SK-N-SH (cell line): ENCODE results near the gene REEP3. TPM values are rescaled to one million over a fixed set of nuclear protein-coding genes. Genes with fewer than 3 reads are reported as not detected.

Experiments
- CTCF ChIA-PET: fragments of 300-600, 350-600 bp; formaldehyde crosslinking; extraction: SDS; loops from one replicate; lab custom pipeline; 2021; lab: Yijun Ruan, JAX
- POLR2A ChIA-PET: fragments of 350-600 bp; sonication (Branson Sonifier 250); formaldehyde crosslinking; extraction: SDS; loops from one replicate; lab custom pipeline; 2020; ENCODE audit warnings: antibody characterized with exemption, inconsistent platforms; lab: Yijun Ruan, JAX
- DNase-seq: peaks from one replicate; pipeline ENCODE4 v3.0.0; 2012
- H2AFZ ChIP-seq: fragments of 200-600 bp; sonication (generic); 2 replicates; pipeline ENCODE4 v1.8.1; 2016; ENCODE audit warnings: antibody characterized with exemption, mild to moderate bottlenecking, low read depth
- H3F3A ChIP-seq: fragments of 200-600 bp; sonication (generic); replicated peaks from 2 replicates; pipeline ENCODE3; 2016; ENCODE audit warnings: antibody characterized with exemption, mild to moderate bottlenecking; ENCODE audit not compliant: insufficient read depth
- H3K27ac ChIP-seq, 2 experiments: fragments of 200-500 bp in 1 of 2; fragments of 200-600 bp in 1 of 2; sonication (Bioruptor generic) in 1 of 2; sonication (generic), shearing (Covaris generic) in 1 of 2; 2 replicates each; pipeline versions ENCODE4 v1.5.1 to v1.6.1; 2014 to 2016; ENCODE audit warnings: low read depth in 2 of 2, inconsistent platforms in 1 of 2, low read length in 1 of 2, mild to moderate bottlenecking in 1 of 2, mixed read lengths in 1 of 2
- H3K27me3 ChIP-seq: fragments of 200-600 bp; sonication (generic), shearing (Covaris generic); 2 replicates; pipeline ENCODE4 v1.6.1; 2016; ENCODE audit warnings: mixed run types; ENCODE audit not compliant: insufficient read depth
- H3K36me3 ChIP-seq, 2 experiments: fragments of 200-500 bp in 1 of 2; fragments of 200-600 bp in 1 of 2; sonication (Bioruptor generic) in 1 of 2; sonication (generic) in 1 of 2; replicated peaks in 1 of 2; 2 replicates each; pipeline versions ENCODE3 to v1.5.1; 2014 to 2016; ENCODE audit warnings: low read length in 1 of 2, mild to moderate bottlenecking in 1 of 2; ENCODE audit not compliant: insufficient read depth in 2 of 2, control insufficient read depth in 1 of 2
- H3K4me1 ChIP-seq, 2 experiments: fragments of 200-500 bp in 1 of 2; fragments of 200-600 bp in 1 of 2; sonication (Bioruptor generic) in 1 of 2; sonication (generic), shearing (Covaris generic) in 1 of 2; 2 replicates each; pipeline versions ENCODE4 v1.5.1 to v1.6.1; 2014 to 2016; ENCODE audit warnings: low read depth in 1 of 2, low read length in 1 of 2, mixed run types in 1 of 2; ENCODE audit not compliant: insufficient read depth in 2 of 2, control insufficient read depth in 1 of 2
- H3K4me2 ChIP-seq: fragments of 200-600 bp; sonication (generic), shearing (Covaris generic); 2 replicates; pipeline ENCODE4 v1.6.1; 2017; ENCODE audit warnings: mixed run types
- H3K4me3 ChIP-seq, 2 experiments: fragments of 200-500 bp in 1 of 2; fragments of 200-600 bp in 1 of 2; sonication (Bioruptor generic) in 1 of 2; sonication (generic), shearing (Covaris generic) in 1 of 2; 2 replicates each; pipeline versions ENCODE4 v1.5.1 to v1.8.1; 2014 to 2016; ENCODE audit warnings: low read depth in 2 of 2, inconsistent platforms in 1 of 2, low read length in 1 of 2, mild to moderate bottlenecking in 1 of 2, mixed read lengths in 1 of 2, moderate library complexity in 1 of 2
- H3K79me2 ChIP-seq: fragments of 200-600 bp; sonication (generic); 2 replicates; pipeline ENCODE4 v1.8.1; 2017; ENCODE audit warnings: mild to moderate bottlenecking; ENCODE audit not compliant: insufficient read depth
- H3K9ac ChIP-seq: fragments of 200-600 bp; sonication (generic); 2 replicates; pipeline ENCODE4 v1.6.1; 2017; ENCODE audit warnings: mixed run types
- H3K9me2 ChIP-seq: fragments of 200-600 bp; sonication (generic); 2 replicates; pipeline ENCODE4 v1.6.1; 2017; ENCODE audit warnings: mixed run types
- H3K9me3 ChIP-seq: fragments of 200-600 bp; sonication (generic); 2 replicates; pipeline ENCODE4 v1.6.1; 2017; ENCODE audit warnings: mixed run types, mild to moderate bottlenecking, moderate library complexity
- H4K20me1 ChIP-seq: fragments of 200-600 bp; sonication (generic); 2 replicates; pipeline ENCODE4 v1.6.1; 2017; ENCODE audit warnings: mild to moderate bottlenecking, mixed run types; ENCODE audit not compliant: insufficient read depth
- CHD2 ChIP-seq: fragments of 150-350 bp; IDR thresholded peaks from 2 replicates; pipeline ENCODE4 v1.6.1; 2018; ENCODE audit warnings: low read length; ENCODE audit not compliant: partially characterized antibody
- ELF1 ChIP-seq: IDR thresholded peaks from 2 replicates; pipeline ENCODE4 v1.4.0; 2012
- EP300 ChIP-seq, 2 experiments: IDR thresholded peaks; 2 replicates each; pipeline versions ENCODE4 v1.4.0 to v1.6.1; 2012; ENCODE audit warnings: borderline replicate concordance in 1 of 2, low read depth in 1 of 2, low read length in 1 of 2
- EZH2phosphoT487 ChIP-seq: fragments of 200-600 bp; sonication (generic); IDR thresholded peaks from 2 replicates; pipeline ENCODE4 v1.6.1; 2017; ENCODE audit warnings: low read depth, mixed run types, mild to moderate bottlenecking, antibody characterized with exemption, moderate library complexity, borderline replicate concordance
- FOSL2 ChIP-seq: IDR thresholded peaks from 2 replicates; pipeline ENCODE4 v1.4.0; 2012; ENCODE audit warnings: low read depth, mild to moderate bottlenecking, moderate library complexity, borderline replicate concordance
- FOXJ3 ChIP-seq: sonication (generic); formaldehyde crosslinking; IDR thresholded peaks from 2 replicates; pipeline ENCODE4 v1.5.1; 2020; ENCODE audit warnings: mild to moderate bottlenecking, missing genetic modification reagents
- FOXM1 ChIP-seq: IDR thresholded peaks from 2 replicates; pipeline ENCODE4 v1.4.0; 2012; ENCODE audit warnings: low read depth, mild to moderate bottlenecking
- GABPA ChIP-seq: IDR thresholded peaks from 2 replicates; pipeline ENCODE4 v1.4.0; 2012; ENCODE audit warnings: low read depth, mild to moderate bottlenecking
- JUND ChIP-seq: IDR thresholded peaks from 2 replicates; pipeline ENCODE4 v1.4.0; 2012
- MAX ChIP-seq: IDR thresholded peaks from 2 replicates; pipeline ENCODE4 v1.4.0; 2012; ENCODE audit warnings: low read depth
- MEF2A ChIP-seq: IDR thresholded peaks from 2 replicates; pipeline ENCODE4 v1.4.0; 2012; ENCODE audit warnings: low read depth, borderline replicate concordance
- MXI1 ChIP-seq: IDR thresholded peaks from 2 replicates; pipeline ENCODE4 v1.6.1; 2012; ENCODE audit warnings: mild to moderate bottlenecking, low read depth, low read length, improper control_type of control experiment
- NFIC ChIP-seq: IDR thresholded peaks from 2 replicates; pipeline ENCODE4 v1.4.0; 2012; ENCODE audit warnings: borderline replicate concordance
- NRF1 ChIP-seq: IDR thresholded peaks from 2 replicates; pipeline ENCODE4 v1.6.1; 2012; ENCODE audit warnings: low read depth, mild to moderate bottlenecking, low read length
- RAD21 ChIP-seq: IDR thresholded peaks from 2 replicates; pipeline ENCODE4 v1.6.1; 2012; ENCODE audit warnings: mild to moderate bottlenecking, low read length
- RFX5 ChIP-seq: IDR thresholded peaks from 2 replicates; pipeline ENCODE4 v1.6.1; 2012; ENCODE audit warnings: mild to moderate bottlenecking, improper control_type of control experiment, low read length
- SIN3A ChIP-seq: IDR thresholded peaks from 2 replicates; pipeline ENCODE4 v1.6.1; 2012; ENCODE audit warnings: low read depth, mild to moderate bottlenecking, low read length, moderate library complexity, borderline replicate concordance
- SMC3 ChIP-seq: IDR thresholded peaks from 2 replicates; pipeline ENCODE4 v1.6.1; 2012; ENCODE audit warnings: low read depth, low read length, improper control_type of control experiment
- TEAD4 ChIP-seq: IDR thresholded peaks from 2 replicates; pipeline ENCODE4 v1.4.0; 2012; ENCODE audit warnings: mild to moderate bottlenecking, borderline replicate concordance; ENCODE audit not compliant: insufficient read depth
- USF1 ChIP-seq: IDR thresholded peaks from 2 replicates; pipeline ENCODE4 v1.4.0; 2012; ENCODE audit warnings: low read depth, borderline replicate concordance
- YY1 ChIP-seq: IDR thresholded peaks from 2 replicates; pipeline ENCODE4 v1.4.0; 2012; ENCODE audit warnings: low read depth, mild to moderate bottlenecking
- polyA plus RNA-seq, 3 experiments: library from polyadenylated mRNA; depleted of rRNA; stranded (reverse); fragments of >200 nt; gene quantifications; 2 replicates each; pipeline ENCODE4 v1.2.3, GENCODE V29; 2012
- TF ChIP-seq, protein P1 (sequence below): fragments of 150-350 bp; IDR thresholded peaks from 2 replicates; pipeline ENCODE4 v1.6.1; 2016; ENCODE audit warnings: mild to moderate bottlenecking, low read depth, low read length
- TF ChIP-seq, protein P2 (sequence below): fragments of 150-350 bp; IDR thresholded peaks from 2 replicates; pipeline ENCODE4 v1.6.1; 2017; ENCODE audit warnings: antibody characterized with exemption, low read length, low read depth, borderline replicate concordance
- TF ChIP-seq, protein P3 (sequence below): IDR thresholded peaks from 2 replicates; pipeline ENCODE4 v1.4.0; 2012; ENCODE audit warnings: low read depth, borderline replicate concordance

The REEP3 gene
- polyA plus RNA-seq, 1 of the 3 experiments (the other 2 are of a cell fraction) = 7.6 TPM

DNA sequence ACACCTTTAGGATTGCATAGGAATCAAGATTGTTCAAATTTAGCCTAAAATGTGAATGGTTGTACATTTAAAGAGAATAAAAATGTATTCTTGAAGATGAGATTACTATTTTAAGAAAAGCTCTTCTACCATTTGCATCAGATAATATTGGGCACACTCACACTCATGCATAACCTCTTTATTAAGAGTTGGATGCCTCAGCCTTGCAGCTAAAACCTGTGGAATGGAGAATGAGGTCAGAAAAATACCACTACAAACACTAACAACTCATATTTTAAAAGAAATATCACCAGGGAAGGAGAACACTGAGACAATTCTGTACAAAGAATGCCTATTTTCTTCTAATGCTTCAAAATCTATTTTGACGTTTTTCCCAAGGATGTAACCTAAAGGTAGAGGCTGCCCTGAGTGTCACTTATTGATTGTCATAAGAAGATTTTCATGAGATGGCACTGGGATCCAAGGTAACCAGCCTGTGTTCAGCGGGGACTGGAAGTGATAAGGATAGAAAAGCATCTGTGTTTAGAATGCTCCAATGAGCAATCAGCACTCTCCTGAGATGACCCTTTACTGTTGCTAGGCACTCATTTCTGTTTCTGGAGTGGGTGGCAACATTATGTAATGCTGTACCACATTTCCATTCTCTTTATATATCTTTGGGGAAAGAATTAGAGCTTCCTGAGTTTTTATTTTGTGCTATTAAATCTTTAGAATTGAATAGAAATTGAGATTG, 26.6 kb downstream of the REEP3 start (continued):
- no peak for TF ChIP-seq CHD2
- TF ChIP-seq ELF1 = no peak
- TF ChIP-seq, protein P1, sequence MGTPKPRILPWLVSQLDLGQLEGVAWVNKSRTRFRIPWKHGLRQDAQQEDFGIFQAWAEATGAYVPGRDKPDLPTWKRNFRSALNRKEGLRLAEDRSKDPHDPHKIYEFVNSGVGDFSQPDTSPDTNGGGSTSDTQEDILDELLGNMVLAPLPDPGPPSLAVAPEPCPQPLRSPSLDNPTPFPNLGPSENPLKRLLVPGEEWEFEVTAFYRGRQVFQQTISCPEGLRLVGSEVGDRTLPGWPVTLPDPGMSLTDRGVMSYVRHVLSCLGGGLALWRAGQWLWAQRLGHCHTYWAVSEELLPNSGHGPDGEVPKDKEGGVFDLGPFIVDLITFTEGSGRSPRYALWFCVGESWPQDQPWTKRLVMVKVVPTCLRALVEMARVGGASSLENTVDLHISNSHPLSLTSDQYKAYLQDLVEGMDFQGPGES = no peak
- TF ChIP-seq SIN3A = no peak
- no peak for TF ChIP-seq MEF2A
- TF ChIP-seq EP300 (IDR thresholded peaks at IDR 0.05; ENCODE audit: borderline replicate concordance in 1 of 2, low read depth in 1 of 2, low read length in 1 of 2) = peak in 1 of 2 experiments; percentile 57; a peak in 1 of 4 replicates
- TF ChIP-seq MXI1 = no peak
- TF ChIP-seq SMC3 = no peak
- peak; percentile 93 for TF ChIP-seq RFX5
- TF ChIP-seq JUND = no peak
- TF ChIP-seq FOXM1 = no peak

GRCh38 chr10:63548860-63549259, 27.7 kb downstream of the REEP3 start:
- peaks cover 18 to 20% of the 10 kb centered on the region in 2 experiments; a peak in 3 of 4 replicates for H3K4me1 ChIP-seq
- CTCF ChIA-PET = interaction anchor here (0.8 to 1.7 kb wide), 6 partner anchors 9 to 80 kb away, joined by 3 to 6 read pairs (median 3); no protein-coding TSS in a partner anchor
- H3K9me3 ChIP-seq = no peaks in the 10 kb centered on the region
- H3K4me3 ChIP-seq = no peak overlapping the region
- no peaks in the 10 kb centered on the region for H4K20me1 ChIP-seq
- H3K79me2 ChIP-seq = peaks cover 32% of the 10 kb centered on the region; the same call in 1 of the 2 replicates
- DNase-seq = no peak
- H3F3A ChIP-seq = peaks cover 21% of the 10 kb centered on the region
- no peak overlapping the region for H3K4me2 ChIP-seq
- H3K27me3 ChIP-seq = no peaks in the 10 kb centered on the region
- H3K36me3 ChIP-seq = no peaks in the 10 kb centered on the region
- TF ChIP-seq EZH2phosphoT487 (no peak), NFIC (no peak), FOSL2 (no peak), FOXJ3 (CRISPR knock-in tag) (no peak), JUND (no peak), TEAD4 (no peak), USF1 (no peak), NRF1 (no peak), MAX (no peak), ELF1 (no peak), GABPA (no peak), RAD21 (no peak), MXI1 (no peak), CHD2 (no peak), MEF2A (no peak), YY1 (no peak)
- TF ChIP-seq, protein P2, sequence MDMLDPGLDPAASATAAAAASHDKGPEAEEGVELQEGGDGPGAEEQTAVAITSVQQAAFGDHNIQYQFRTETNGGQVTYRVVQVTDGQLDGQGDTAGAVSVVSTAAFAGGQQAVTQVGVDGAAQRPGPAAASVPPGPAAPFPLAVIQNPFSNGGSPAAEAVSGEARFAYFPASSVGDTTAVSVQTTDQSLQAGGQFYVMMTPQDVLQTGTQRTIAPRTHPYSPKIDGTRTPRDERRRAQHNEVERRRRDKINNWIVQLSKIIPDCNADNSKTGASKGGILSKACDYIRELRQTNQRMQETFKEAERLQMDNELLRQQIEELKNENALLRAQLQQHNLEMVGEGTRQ = no peak
- TF ChIP-seq, protein P3, sequence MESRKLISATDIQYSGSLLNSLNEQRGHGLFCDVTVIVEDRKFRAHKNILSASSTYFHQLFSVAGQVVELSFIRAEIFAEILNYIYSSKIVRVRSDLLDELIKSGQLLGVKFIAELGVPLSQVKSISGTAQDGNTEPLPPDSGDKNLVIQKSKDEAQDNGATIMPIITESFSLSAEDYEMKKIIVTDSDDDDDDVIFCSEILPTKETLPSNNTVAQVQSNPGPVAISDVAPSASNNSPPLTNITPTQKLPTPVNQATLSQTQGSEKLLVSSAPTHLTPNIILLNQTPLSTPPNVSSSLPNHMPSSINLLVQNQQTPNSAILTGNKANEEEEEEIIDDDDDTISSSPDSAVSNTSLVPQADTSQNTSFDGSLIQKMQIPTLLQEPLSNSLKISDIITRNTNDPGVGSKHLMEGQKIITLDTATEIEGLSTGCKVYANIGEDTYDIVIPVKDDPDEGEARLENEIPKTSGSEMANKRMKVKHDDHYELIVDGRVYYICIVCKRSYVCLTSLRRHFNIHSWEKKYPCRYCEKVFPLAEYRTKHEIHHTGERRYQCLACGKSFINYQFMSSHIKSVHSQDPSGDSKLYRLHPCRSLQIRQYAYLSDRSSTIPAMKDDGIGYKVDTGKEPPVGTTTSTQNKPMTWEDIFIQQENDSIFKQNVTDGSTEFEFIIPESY = no peak
- TF ChIP-seq, all 33 proteins: peak for 0
- Histone ChIP-seq H3K9me2 (no peaks in the 10 kb centered on the region), H3K27ac (no peak overlapping the region; a peak in 2 of 4 replicates), H2AFZ (no peak overlapping the region), H3K9ac (no peak overlapping the region)
- POLR2A ChIA-PET = no interaction called here
